ENCODE measurements around the gene EFNA1.

- TF ChIP-seq, protein P1, sequence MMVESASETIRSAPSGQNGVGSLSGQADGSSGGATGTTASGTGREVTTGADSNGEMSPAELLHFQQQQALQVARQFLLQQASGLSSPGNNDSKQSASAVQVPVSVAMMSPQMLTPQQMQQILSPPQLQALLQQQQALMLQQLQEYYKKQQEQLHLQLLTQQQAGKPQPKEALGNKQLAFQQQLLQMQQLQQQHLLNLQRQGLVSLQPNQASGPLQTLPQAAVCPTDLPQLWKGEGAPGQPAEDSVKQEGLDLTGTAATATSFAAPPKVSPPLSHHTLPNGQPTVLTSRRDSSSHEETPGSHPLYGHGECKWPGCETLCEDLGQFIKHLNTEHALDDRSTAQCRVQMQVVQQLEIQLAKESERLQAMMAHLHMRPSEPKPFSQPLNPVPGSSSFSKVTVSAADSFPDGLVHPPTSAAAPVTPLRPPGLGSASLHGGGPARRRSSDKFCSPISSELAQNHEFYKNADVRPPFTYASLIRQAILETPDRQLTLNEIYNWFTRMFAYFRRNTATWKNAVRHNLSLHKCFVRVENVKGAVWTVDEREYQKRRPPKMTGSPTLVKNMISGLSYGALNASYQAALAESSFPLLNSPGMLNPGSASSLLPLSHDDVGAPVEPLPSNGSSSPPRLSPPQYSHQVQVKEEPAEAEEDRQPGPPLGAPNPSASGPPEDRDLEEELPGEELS (CRISPR knock-in tag; IDR thresholded peaks at IDR 0.05): no peak
- TF ChIP-seq CTCF (IDR thresholded peaks at IDR 0.05): no peak
- TF ChIP-seq MXD4 (CRISPR knock-in tag; IDR thresholded peaks at IDR 0.05; ENCODE audit: borderline replicate concordance): no peak
- TF ChIP-seq IRF1 (CRISPR knock-in tag; IDR thresholded peaks at IDR 0.05): no peak
Observed at GRCh38 chr1:155136748-155137147, 9.1 kb downstream of the EFNA1 start.

All from WTC11 (cell line).